Mononuclear cell (primary cell): Measurements from ENCODE around the gene PDE4D. TPM values are rescaled to one million over a fixed set of nuclear protein-coding genes. Genes with fewer than 3 reads are reported as not detected.
"Not testable (repeated sequence)": the region's sequence is repeated elsewhere in the genome, so short reads cannot be mapped to it uniquely, and the experiment has no call there.

ENCODE experiments used
- H3K27me3 ChIP-seq: 2 replicates; pipeline ENCODE4 v1.6.0; 2011; ENCODE audit warnings: low read length, control low read depth; ENCODE audit not compliant: insufficient read depth
- H3K4me1 ChIP-seq: 2 replicates; pipeline ENCODE4 v1.5.1; 2011; ENCODE audit warnings: mild to moderate bottlenecking, low read length, control low read depth; ENCODE audit not compliant: insufficient read depth
- H3K4me3 ChIP-seq: 2 replicates; pipeline ENCODE4 v1.5.1; 2011; ENCODE audit warnings: mild to moderate bottlenecking, low read length, moderate library complexity
- H3K9me3 ChIP-seq: 2 replicates; pipeline ENCODE4 v1.5.1; 2011; ENCODE audit warnings: low read depth, mild to moderate bottlenecking, control low read depth, low read length
- total RNA-seq: library from RNA; depleted of rRNA; stranded (reverse); fragments of >200 nt; gene quantifications from one replicate; pipeline ENCODE4 v1.2.3, GENCODE V29; 2012

Gene PDE4D
- total RNA-seq, 1 donor, result 171 TPM

- Histone ChIP-seq H3K4me3 (no peak overlapping the region), H3K9me3 (no peaks in the 10 kb centered on the region), H3K4me1 (peaks cover 12% of the 10 kb centered on the region), H3K27me3 (no peaks in the 10 kb centered on the region)
Measured at GRCh38 chr5:59798862-59799667, 94.5 kb downstream of the PDE4D start.

- Histone ChIP-seq H3K4me1 (peaks cover 19% of the 10 kb centered on the region), H3K4me3 (no peak overlapping the region), H3K9me3 (no peaks in the 10 kb centered on the region), H3K27me3 (no peaks in the 10 kb centered on the region)
Measured at GRCh38 chr5:59795141-59795540, 98.4 kb downstream of the PDE4D start.

DNA sequence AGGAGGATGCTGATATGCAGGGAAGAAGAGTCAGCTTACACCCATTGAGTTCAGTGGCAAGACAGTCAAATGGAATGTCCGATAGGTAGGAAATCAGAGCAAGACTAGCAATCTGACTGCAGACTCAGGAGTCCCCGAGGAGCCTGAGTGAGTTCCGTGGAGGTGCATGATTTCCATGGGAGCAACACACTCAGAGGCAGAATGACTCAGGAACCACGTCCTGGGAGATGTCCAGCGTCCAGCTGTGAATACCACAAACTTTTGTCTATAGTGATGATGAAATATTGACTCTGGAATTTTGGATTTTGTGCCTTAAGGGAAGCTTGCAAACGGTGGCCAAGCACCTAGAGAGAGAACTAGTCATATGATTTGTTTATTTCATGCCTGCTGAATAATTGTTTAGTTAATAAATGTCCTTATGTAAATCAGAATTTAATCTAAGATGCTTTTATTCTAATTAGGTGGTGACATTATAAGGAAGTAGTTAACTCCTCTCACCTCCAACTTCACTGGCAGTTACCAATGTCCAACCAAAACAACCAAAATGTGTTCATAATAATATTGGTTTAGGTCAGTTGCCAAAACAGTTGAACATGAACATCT, 100.4 kb downstream of the PDE4D start:
- Histone ChIP-seq H3K27me3 (no peaks in the 10 kb centered on the region), H3K4me1 (peaks cover 13% of the 10 kb centered on the region), H3K4me3 (no peak overlapping the region), H3K9me3 (no peaks in the 10 kb centered on the region)

GRCh38 chr5:59791617-59792016, 101.9 kb downstream of the PDE4D start:
- Histone ChIP-seq H3K4me1 (peaks cover 13% of the 10 kb centered on the region), H3K27me3 (no peaks in the 10 kb centered on the region)

DNA sequence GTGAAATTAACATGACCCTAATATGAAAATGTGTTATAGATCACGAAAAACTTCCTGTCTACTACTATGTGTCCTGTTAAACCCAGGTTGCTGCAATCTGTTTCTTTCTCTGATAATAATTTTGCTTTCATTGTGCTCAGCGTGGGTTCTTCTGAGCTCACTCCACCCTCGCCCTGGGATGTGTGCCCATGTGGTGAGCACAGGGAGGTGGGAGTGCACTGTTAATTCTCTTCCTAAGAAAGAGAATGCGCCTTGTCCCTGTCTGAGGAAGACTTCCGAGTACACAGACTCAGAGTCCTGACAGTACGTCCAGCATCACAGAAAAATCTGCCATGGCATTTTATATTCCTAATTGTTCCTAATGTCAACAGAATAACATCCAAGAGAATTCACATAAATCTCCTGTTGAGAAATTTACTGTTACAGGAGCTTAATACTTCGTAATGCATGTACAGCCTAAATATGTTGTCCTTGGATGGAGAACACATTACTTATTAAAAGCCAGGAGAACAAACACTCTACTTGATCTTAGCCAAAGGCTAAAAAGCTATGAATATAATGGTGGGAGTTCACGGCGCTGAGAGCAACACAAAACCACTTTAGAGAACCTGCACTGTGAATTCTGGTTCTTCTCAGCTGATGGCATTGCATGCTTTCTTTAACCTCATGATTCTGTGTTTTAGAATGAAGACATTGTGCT, 102.6 kb downstream of the PDE4D start:
- Histone ChIP-seq H3K4me3 (no peak overlapping the region), H3K4me1 (peaks cover 13% of the 10 kb centered on the region), H3K9me3 (no peaks in the 10 kb centered on the region), H3K27me3 (no peaks in the 10 kb centered on the region)

More at GRCh38 chr5:59791617-59792016, 101.9 kb downstream of the PDE4D start:
- Histone ChIP-seq H3K4me3 (no peak overlapping the region), H3K9me3 (no peaks in the 10 kb centered on the region)

- Histone ChIP-seq H3K9me3 (no peaks in the 10 kb centered on the region), H3K4me3 (no peak overlapping the region), H3K27me3 (no peaks in the 10 kb centered on the region), H3K4me1 (peaks cover 13% of the 10 kb centered on the region)
Measured at GRCh38 chr5:59790376-59790775, 103.2 kb downstream of the PDE4D start.

DNA sequence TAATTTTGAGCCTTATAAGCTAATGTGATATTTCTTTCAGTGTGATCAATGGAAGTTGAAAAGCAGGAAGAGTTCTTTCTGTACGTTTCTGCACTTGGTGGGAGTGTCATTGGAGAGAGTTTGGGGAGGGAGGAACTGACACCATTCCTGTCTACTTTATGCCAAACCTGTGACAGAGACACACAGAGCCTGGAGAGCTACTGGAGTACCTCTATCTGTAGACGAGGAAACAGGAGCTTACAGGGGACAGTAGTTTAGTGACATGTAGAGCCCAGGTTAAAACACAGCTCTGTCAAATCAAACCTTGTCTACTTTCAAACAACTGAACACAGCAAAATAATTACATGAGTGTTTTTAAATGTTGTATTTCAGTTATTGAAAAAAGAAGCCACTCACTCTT, 103.6 kb downstream of the PDE4D start:
- no peak overlapping the region for H3K4me3 ChIP-seq
- H3K9me3 ChIP-seq, result no peaks in the 10 kb centered on the region
- H3K27me3 ChIP-seq, result no peaks in the 10 kb centered on the region
- peaks cover 13% of the 10 kb centered on the region for H3K4me1 ChIP-seq

GRCh38 chr5:59789197-59789596, 104.3 kb downstream of the PDE4D start:
- no peak overlapping the region for H3K4me3 ChIP-seq
- no peaks in the 10 kb centered on the region for H3K9me3 ChIP-seq
- peaks cover 13% of the 10 kb centered on the region for H3K4me1 ChIP-seq
- no peaks in the 10 kb centered on the region for H3K27me3 ChIP-seq

DNA sequence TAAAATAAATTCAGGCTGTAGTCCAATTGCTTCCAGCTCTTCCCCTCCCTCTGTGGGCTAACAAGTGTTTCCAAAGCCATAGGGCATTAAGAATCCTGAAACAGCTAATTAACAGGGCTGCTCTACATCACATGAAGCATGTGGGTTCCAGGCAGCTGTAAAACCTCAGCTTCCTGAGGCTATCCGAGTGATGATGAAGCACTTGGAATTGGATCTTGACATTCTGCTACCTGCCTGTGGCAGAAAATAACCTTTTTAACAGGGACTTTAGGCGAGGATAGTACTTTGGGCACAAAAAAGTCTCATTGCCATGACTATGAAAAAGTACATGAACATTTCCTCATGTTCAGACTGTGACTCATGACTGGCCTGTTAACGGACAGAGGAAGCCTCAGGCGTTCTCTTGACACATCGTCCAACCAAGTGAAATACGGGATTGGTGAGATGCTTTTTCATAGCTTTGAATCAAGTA, 107.2 kb downstream of the PDE4D start:
- Histone ChIP-seq H3K4me1 (peaks cover 13% of the 10 kb centered on the region), H3K9me3 (no peaks in the 10 kb centered on the region), H3K27me3 (no peaks in the 10 kb centered on the region), H3K4me3 (no peak overlapping the region)

DNA sequence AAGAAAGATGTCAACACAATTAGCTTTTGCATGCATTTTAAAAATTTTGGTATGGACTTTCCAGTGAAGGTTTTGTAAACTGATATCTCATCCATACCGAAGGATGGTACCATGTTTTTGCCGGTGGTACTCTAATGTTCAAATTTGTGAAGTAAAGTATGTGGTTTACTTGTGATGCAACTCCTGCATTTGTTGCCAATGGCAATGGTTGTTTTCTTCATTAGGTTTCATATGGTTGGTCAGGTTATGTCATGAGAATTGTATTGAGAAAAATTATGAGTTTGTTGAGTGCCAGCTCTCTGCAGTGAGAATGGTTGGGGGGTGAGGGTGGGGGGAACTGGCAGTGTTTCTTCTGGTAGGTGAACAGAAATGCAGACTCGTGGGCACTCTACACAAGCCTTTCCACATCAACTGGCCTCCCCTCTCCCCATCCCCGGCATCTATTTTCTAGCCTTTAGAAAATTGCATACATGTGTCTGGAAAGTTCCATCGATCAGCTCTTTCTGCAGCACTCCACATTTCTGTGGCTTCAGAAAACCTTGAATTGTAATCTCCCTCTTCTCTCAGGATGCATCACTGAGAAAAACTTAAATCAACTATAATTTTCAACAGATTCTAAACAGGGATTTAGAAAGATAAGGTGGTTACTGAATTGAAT, 107.7 kb downstream of the PDE4D start:
- Histone ChIP-seq H3K4me3 (no peak overlapping the region), H3K27me3 (no peaks in the 10 kb centered on the region), H3K9me3 (no peaks in the 10 kb centered on the region), H3K4me1 (peaks cover 11% of the 10 kb centered on the region)

GRCh38 chr5:59784708-59785107, 108.8 kb downstream of the PDE4D start:
- H3K27me3 ChIP-seq, H3K4me3 ChIP-seq, H3K4me1 ChIP-seq, H3K9me3 ChIP-seq: not testable (repeated sequence)

DNA sequence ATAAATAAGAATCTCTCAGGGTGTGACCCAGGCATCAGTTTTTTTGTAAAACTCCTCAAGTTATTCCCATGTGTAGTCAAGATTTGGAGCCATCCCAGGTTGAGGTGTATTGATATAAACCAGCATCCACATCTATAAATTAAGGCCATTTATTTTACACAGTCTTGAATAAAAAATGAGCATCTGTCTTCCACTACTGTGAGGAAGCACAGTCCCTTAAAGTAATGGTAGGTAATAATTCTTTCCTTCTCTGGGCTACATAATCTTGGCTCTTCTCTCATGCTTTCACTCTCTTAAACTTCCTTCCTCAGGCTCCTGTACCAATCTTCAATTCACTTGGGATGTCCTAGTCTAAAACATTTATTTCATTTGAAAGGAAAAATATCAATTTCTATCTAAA, 110.3 kb downstream of the PDE4D start:
- Histone ChIP-seq H3K9me3 (no peaks in the 10 kb centered on the region), H3K27me3 (no peaks in the 10 kb centered on the region), H3K4me3 (no peak overlapping the region), H3K4me1 (no peaks in the 10 kb centered on the region)

- no peaks in the 10 kb centered on the region for H3K9me3 ChIP-seq
- H3K4me3 ChIP-seq, result no peak overlapping the region
- H3K27me3 ChIP-seq, result no peaks in the 10 kb centered on the region
- no peaks in the 10 kb centered on the region for H3K4me1 ChIP-seq
Measured at GRCh38 chr5:59782856-59783255, 110.7 kb downstream of the PDE4D start.

DNA sequence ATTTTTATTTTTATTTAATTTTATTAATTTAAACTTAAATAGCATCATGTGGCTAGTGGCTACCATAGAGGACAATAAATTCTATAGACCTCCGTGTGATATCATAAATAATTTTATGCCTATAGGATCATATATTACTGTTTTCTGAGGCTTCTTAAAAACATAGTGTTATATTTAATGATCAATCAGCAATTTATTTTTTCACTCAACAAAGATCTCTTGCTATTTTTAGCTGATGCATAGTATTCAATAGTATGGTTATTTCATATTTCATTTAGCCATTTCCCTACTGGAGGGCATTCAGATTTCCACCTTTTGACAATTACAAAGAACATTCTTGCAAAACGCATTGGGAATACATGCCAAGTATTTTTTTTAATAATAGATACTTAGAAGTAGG, 114.1 kb downstream of the PDE4D start:
- no peaks in the 10 kb centered on the region for H3K4me1 ChIP-seq
- H3K9me3 ChIP-seq, result no peaks in the 10 kb centered on the region
- H3K27me3 ChIP-seq, result no peaks in the 10 kb centered on the region
- no peak overlapping the region for H3K4me3 ChIP-seq

DNA sequence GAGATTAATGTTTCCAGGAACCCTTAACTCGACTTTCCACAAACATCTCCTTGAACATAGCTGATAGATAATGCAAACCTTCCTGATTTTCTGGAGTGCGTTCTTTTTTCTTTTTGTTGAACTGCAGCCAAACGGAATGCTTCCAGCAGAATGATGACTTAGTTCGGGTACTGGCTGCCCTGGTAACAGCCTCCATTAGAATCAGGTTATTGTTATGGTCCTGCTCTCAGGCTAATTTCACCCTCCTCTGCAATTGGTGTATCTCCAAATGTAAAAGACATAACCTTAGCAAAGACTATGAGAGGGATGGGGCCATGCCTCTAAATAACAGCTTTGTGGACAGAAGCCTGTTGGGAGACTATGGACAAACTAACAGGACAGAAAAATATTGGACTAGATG, 116.5 kb downstream of the PDE4D start:
- no peaks in the 10 kb centered on the region for H3K27me3 ChIP-seq
- H3K4me3 ChIP-seq, result no peak overlapping the region
- H3K4me1 ChIP-seq, result no peaks in the 10 kb centered on the region
- H3K9me3 ChIP-seq, result no peaks in the 10 kb centered on the region
